NCI-H2227 treated with DMSO at 0.1 percent for 48 hours (cell line): Measurements from ENCODE around the gene ERBB4.
A peak's percentile ranks its signal among the peaks of the same experiment; 100 is the strongest.
"Not testable (repeated sequence)": the region's sequence is repeated elsewhere in the genome, so short reads cannot be mapped to it uniquely, and the experiment has no call there.

Experiments
- DNase-seq: peaks from one replicate; lab custom pipeline; 2025; lab: John Stamatoyannopoulos, UW

The ERBB4 gene

GRCh38 chr2:212528106-212528856 lies 10.3 kb downstream of the ERBB4 start:
- DNase-seq, result no peak

- DNase-seq, result no peak
Measured at GRCh38 chr2:212526059-212526458, 12.5 kb downstream of the ERBB4 start.

- DNase-seq, result no peak
Measured at GRCh38 chr2:212523756-212524155, 14.8 kb downstream of the ERBB4 start.

- DNase-seq, result peak; percentile 63
Measured at GRCh38 chr2:212520340-212520739, 18.3 kb downstream of the ERBB4 start.

- no peak for DNase-seq
Measured at GRCh38 chr2:212517693-212518092, 20.9 kb downstream of the ERBB4 start.

GRCh38 chr2:212505586-212505985 lies 33.0 kb downstream of the ERBB4 start:
- no peak for DNase-seq

- no peak for DNase-seq
Measured at GRCh38 chr2:212495046-212495445, 43.6 kb downstream of the ERBB4 start.

- DNase-seq, result no peak
Measured at GRCh38 chr2:212494418-212495020, 44.1 kb downstream of the ERBB4 start.

GRCh38 chr2:212489719-212490346 lies 48.8 kb downstream of the ERBB4 start:
- DNase-seq, result no peak

- DNase-seq, result no peak
Measured at GRCh38 chr2:212488611-212489010, 50.0 kb downstream of the ERBB4 start.

GRCh38 chr2:212484563-212485080 lies 54.0 kb downstream of the ERBB4 start:
- DNase-seq, result no peak

- no peak for DNase-seq
Measured at GRCh38 chr2:212480447-212480846, 58.2 kb downstream of the ERBB4 start.

GRCh38 chr2:212477571-212477970 lies 61.0 kb downstream of the ERBB4 start:
- no peak for DNase-seq

- no peak for DNase-seq
Measured at GRCh38 chr2:212473211-212473610, 65.4 kb downstream of the ERBB4 start.

GRCh38 chr2:212467551-212467950 lies 71.1 kb downstream of the ERBB4 start:
- DNase-seq, result not testable (repeated sequence)

- no peak for DNase-seq
Measured at GRCh38 chr2:212465456-212465855, 73.1 kb downstream of the ERBB4 start.

- not testable (repeated sequence) for DNase-seq
Measured at GRCh38 chr2:212461708-212462107, 76.9 kb downstream of the ERBB4 start.

- no peak for DNase-seq
Measured at GRCh38 chr2:212454149-212454548, 84.5 kb downstream of the ERBB4 start.

GRCh38 chr2:212451786-212452231 lies 86.8 kb downstream of the ERBB4 start:
- DNase-seq, result no peak

GRCh38 chr2:212448698-212449097 lies 89.9 kb downstream of the ERBB4 start:
- no peak for DNase-seq

- DNase-seq, result no peak
Measured at GRCh38 chr2:212441821-212442220, 96.8 kb downstream of the ERBB4 start.

- no peak for DNase-seq
Measured at GRCh38 chr2:212441141-212441540, 97.5 kb downstream of the ERBB4 start.
